HepG2 (cell line): ENCODE measurements around the gene BCL2L1. TPM values are rescaled to one million over a fixed set of nuclear protein-coding genes. Genes with fewer than 3 reads are reported as not detected.
A peak's percentile ranks its signal among the peaks of the same experiment; 100 is the strongest.

Experiments used
- AGO2 ChIP-seq: fragments of 200-400 bp; formaldehyde crosslinking; optimal IDR thresholded peaks from 2 replicates; pipeline ENCODE3; 2017; ENCODE audit warnings: mild to moderate bottlenecking, low read depth, low read length, moderate library complexity
- CCAR2 ChIP-seq: fragments of 200-400 bp; formaldehyde crosslinking; optimal IDR thresholded peaks from 2 replicates; pipeline ENCODE3; 2018; ENCODE audit warnings: low read depth, mild to moderate bottlenecking, low read length, moderate library complexity
- ELF3 ChIP-seq: IDR thresholded peaks from 2 replicates; pipeline ENCODE4 v1.6.1; 2016; ENCODE audit warnings: missing genetic modification reagents, missing compliant biosample characterization
- KLF6 ChIP-seq: IDR thresholded peaks from 2 replicates; pipeline ENCODE4 v1.8.0; 2016; ENCODE audit warnings: missing biosample characterization, missing genetic modification reagents
- PHF5A ChIP-seq: IDR thresholded peaks from one replicate; pipeline ENCODE4 v1.6.1; 2018; ENCODE audit warnings: low read depth, missing genetic modification reagents; ENCODE audit not compliant: unreplicated experiment
- POLR2G ChIP-seq: fragments of 200-400 bp; formaldehyde crosslinking; IDR thresholded peaks from 2 replicates; pipeline ENCODE4 v1.6.1; 2018; ENCODE audit warnings: mild to moderate bottlenecking, low read depth, low read length, moderate library complexity
- RELA ChIP-seq: sonication (generic); formaldehyde crosslinking; IDR thresholded peaks from 2 replicates; pipeline ENCODE4 v1.4.0; 2020; ENCODE audit warnings: missing genetic modification reagents
- SMAD3 ChIP-seq: sonication (generic); formaldehyde crosslinking; IDR thresholded peaks from 2 replicates; pipeline ENCODE4 v1.4.0; 2020; ENCODE audit warnings: missing genetic modification reagents
- ZNF207 ChIP-seq: fragments of 450-650 bp; IDR thresholded peaks from 2 replicates; pipeline ENCODE4 v1.6.1; 2016; ENCODE audit warnings: antibody characterized with exemption, borderline replicate concordance
- ZNF296 ChIP-seq: sonication (generic); formaldehyde crosslinking; conservative IDR thresholded peaks from 2 replicates; pipeline ENCODE4 v1.5.0; 2020; ENCODE audit warnings: mild to moderate bottlenecking, missing genetic modification reagents
- ZNF431 ChIP-seq: sonication (generic); formaldehyde crosslinking; IDR thresholded peaks from 2 replicates; pipeline ENCODE4 v1.9.0; 2022; ENCODE audit warnings: missing genetic modification reagents, low read depth, mild to moderate bottlenecking, borderline replicate concordance
- ZNF629 ChIP-seq: sonication (generic); formaldehyde crosslinking; conservative IDR thresholded peaks from 2 replicates; pipeline ENCODE4 v1.5.0; 2020; ENCODE audit warnings: missing genetic modification reagents
- ZNF781 ChIP-seq: sonication (generic); formaldehyde crosslinking; IDR thresholded peaks from 2 replicates; pipeline ENCODE4 v1.5.1; 2020; ENCODE audit warnings: borderline replicate concordance, mild to moderate bottlenecking, missing genetic modification reagents; ENCODE audit errors: not compliant biosample characterization
- ZSCAN21 ChIP-seq: sonication (generic); formaldehyde crosslinking; IDR thresholded peaks from 2 replicates; pipeline ENCODE4 v1.8.0; 2022; ENCODE audit warnings: mild to moderate bottlenecking, missing genetic modification reagents, moderate library complexity, borderline replicate concordance
- polyA plus RNA-seq, 8 experiments: library from polyadenylated mRNA; depleted of rRNA in 3 of 8; stranded (reverse) in 7 of 8; unstranded in 1 of 8; fragments of >200 nt; fragmentation: Illumina TruSeq in 4 of 8; extraction: Trizol in 4 of 8; gene quantifications; 2 replicates each; pipeline versions ENCODE4 v1.2.1 to v1.2.3, GENCODE V29; 2011 to 2016; ENCODE audit warnings: low read depth in 4 of 8, missing spikeins in 1 of 8, mixed read lengths in 1 of 8; ENCODE audit not compliant: insufficient read depth in 1 of 8
- total RNA-seq, 5 experiments: library from RNA; depleted of rRNA; stranded (reverse); fragments of >200 nt; fragmentation: Illumina TruSeq; extraction: Trizol; gene quantifications; 2 replicates each; pipeline ENCODE4 v1.2.3, GENCODE V29; 2016; ENCODE audit warnings: low read depth in 1 of 5
- TF ChIP-seq, protein P1 (sequence below): sonication (generic); formaldehyde crosslinking; IDR thresholded peaks from 2 replicates; pipeline ENCODE4 v1.5.0; 2020; ENCODE audit warnings: missing genetic modification reagents, mild to moderate bottlenecking, borderline replicate concordance
- TF ChIP-seq, protein P2 (sequence below): sonication (generic); formaldehyde crosslinking; IDR thresholded peaks from 2 replicates; pipeline ENCODE4 v1.5.0; 2020; ENCODE audit warnings: mild to moderate bottlenecking, missing genetic modification reagents
- TF ChIP-seq, protein P3 (sequence below): IDR thresholded peaks from 2 replicates; pipeline ENCODE4 v1.6.1; 2012; ENCODE audit warnings: inconsistent platforms
- TF ChIP-seq, protein P4 (sequence below): sonication (generic); formaldehyde crosslinking; IDR thresholded peaks from 2 replicates; pipeline ENCODE4 v1.4.0; 2020; ENCODE audit warnings: missing genetic modification reagents

The BCL2L1 gene
- total and polyA plus RNA-seq, 2 of the 13 experiments (the other 11 are each of a cell fraction or from before 2014, with no cell fraction given), result 164 to 258 TPM

DNA sequence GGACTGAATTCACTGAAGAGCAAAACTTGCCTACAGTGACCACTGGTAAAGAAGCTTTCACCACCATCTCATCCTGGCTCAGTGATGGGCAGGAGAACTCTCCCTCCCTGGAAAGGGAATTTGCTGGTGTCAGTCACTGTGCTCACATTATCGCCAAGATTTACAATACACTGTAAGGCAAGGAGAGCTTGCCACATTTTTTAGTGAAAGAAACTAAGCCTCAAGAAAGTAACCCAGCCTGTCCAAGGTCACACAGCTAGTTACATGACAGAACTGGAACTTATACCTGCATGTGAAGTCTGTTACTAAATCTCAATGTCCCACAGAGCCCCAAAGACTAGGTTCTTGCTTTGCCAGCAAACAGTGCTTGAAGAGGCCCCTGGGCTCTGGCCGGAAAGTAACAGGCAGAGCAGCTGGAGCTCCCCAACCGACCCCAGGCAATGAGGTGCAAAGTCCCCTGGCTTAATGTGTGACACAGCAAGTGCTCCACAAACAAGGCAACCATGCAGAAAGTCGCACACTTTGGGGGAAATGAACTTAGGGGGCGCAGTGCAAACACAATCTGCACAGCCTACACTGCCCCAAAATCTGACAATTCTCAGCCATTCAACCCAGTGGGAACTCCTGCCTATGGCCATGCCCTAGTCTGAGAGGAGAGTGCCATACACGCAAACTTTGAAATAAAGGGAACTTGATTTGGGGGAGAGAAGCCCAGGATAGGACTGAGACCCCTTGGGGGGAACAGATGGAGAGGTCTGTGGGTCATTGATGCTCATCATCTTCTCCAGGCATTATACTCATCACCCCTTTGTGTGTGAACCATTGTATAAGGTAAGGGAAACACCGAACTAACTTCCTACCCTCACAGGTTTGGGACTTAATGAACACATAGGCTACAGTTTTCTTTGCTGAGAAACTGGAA is 1.9 kb downstream of the BCL2L1 start (continued):
- TF ChIP-seq KLF6 (CRISPR knock-in tag) (peak; percentile 48; the same call in 1 of the 2 replicates), ZNF781 (CRISPR knock-in tag) (peak; percentile 91), ZNF207 (no peak), ZNF296 (CRISPR knock-in tag) (peak; percentile 19; the same call in 1 of the 2 replicates), CCAR2 (no peak), ZSCAN21 (CRISPR knock-in tag) (peak; percentile 84; the same call in 1 of the 2 replicates), PHF5A (CRISPR knock-in tag) (peak; percentile 34), RELA (CRISPR knock-in tag) (0 out of 2 replicates have a peak, but pooled peaks have one; percentile 19), ZNF629 (peak; percentile 74; the same call in 1 of the 2 replicates), AGO2 (peak; percentile 13), SMAD3 (peak; percentile 95), ZNF431 (CRISPR knock-in tag) (peak; percentile 17; the same call in 1 of the 2 replicates), ELF3 (CRISPR knock-in tag) (peak; percentile 89), POLR2G (peak; percentile 77)
- TF ChIP-seq, protein P1, sequence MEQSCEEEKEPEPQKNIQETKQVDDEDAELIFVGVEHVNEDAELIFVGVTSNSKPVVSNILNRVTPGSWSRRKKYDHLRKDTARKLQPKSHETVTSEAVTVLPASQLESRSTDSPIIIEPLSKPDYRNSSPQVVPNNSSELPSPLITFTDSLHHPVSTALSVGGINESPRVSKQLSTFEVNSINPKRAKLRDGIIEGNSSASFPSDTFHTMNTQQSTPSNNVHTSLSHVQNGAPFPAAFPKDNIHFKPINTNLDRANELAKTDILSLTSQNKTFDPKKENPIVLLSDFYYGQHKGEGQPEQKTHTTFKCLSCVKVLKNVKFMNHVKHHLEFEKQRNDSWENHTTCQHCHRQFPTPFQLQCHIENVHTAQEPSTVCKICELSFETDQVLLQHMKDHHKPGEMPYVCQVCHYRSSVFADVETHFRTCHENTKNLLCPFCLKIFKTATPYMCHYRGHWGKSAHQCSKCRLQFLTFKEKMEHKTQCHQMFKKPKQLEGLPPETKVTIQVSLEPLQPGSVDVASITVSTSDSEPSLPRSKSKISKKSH (CRISPR knock-in tag), result peak; percentile 69; the same call in 1 of the 2 replicates
- TF ChIP-seq, protein P2, sequence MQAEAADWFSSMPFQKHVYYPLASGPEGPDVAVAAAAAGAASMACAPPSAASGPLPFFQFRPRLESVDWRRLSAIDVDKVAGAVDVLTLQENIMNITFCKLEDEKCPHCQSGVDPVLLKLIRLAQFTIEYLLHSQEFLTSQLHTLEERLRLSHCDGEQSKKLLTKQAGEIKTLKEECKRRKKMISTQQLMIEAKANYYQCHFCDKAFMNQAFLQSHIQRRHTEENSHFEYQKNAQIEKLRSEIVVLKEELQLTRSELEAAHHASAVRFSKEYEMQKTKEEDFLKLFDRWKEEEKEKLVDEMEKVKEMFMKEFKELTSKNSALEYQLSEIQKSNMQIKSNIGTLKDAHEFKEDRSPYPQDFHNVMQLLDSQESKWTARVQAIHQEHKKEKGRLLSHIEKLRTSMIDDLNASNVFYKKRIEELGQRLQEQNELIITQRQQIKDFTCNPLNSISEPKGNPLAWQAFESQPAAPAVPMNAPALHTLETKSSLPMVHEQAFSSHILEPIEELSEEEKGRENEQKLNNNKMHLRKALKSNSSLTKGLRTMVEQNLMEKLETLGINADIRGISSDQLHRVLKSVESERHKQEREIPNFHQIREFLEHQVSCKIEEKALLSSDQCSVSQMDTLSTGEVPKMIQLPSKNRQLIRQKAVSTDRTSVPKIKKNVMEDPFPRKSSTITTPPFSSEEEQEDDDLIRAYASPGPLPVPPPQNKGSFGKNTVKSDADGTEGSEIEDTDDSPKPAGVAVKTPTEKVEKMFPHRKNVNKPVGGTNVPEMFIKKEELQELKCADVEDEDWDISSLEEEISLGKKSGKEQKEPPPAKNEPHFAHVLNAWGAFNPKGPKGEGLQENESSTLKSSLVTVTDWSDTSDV (CRISPR knock-in tag), result 0 out of 2 replicates have a peak, but pooled peaks have one; percentile 83
- TF ChIP-seq, protein P3, sequence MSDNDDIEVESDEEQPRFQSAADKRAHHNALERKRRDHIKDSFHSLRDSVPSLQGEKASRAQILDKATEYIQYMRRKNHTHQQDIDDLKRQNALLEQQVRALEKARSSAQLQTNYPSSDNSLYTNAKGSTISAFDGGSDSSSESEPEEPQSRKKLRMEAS, result peak; percentile 84
- TF ChIP-seq, protein P4, sequence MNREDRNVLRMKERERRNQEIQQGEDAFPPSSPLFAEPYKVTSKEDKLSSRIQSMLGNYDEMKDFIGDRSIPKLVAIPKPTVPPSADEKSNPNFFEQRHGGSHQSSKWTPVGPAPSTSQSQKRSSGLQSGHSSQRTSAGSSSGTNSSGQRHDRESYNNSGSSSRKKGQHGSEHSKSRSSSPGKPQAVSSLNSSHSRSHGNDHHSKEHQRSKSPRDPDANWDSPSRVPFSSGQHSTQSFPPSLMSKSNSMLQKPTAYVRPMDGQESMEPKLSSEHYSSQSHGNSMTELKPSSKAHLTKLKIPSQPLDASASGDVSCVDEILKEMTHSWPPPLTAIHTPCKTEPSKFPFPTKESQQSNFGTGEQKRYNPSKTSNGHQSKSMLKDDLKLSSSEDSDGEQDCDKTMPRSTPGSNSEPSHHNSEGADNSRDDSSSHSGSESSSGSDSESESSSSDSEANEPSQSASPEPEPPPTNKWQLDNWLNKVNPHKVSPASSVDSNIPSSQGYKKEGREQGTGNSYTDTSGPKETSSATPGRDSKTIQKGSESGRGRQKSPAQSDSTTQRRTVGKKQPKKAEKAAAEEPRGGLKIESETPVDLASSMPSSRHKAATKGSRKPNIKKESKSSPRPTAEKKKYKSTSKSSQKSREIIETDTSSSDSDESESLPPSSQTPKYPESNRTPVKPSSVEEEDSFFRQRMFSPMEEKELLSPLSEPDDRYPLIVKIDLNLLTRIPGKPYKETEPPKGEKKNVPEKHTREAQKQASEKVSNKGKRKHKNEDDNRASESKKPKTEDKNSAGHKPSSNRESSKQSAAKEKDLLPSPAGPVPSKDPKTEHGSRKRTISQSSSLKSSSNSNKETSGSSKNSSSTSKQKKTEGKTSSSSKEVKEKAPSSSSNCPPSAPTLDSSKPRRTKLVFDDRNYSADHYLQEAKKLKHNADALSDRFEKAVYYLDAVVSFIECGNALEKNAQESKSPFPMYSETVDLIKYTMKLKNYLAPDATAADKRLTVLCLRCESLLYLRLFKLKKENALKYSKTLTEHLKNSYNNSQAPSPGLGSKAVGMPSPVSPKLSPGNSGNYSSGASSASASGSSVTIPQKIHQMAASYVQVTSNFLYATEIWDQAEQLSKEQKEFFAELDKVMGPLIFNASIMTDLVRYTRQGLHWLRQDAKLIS (CRISPR knock-in tag), result peak; percentile 90
